NB4 (cell line): ENCODE results near the gene ANKDD1A.

Experiments
- CTCF ChIP-seq: IDR thresholded peaks from one replicate; pipeline ENCODE4 v1.5.1; 2012; ENCODE audit warnings: low read depth, low read length
- POLR2A ChIP-seq: IDR thresholded peaks from 2 replicates; pipeline ENCODE4 v1.6.1; 2011; ENCODE audit warnings: mild to moderate bottlenecking; ENCODE audit not compliant: insufficient read length; ENCODE audit errors: extremely low read depth

- TF ChIP-seq CTCF (no peak), POLR2A (no peak)
These were observed 950 bp downstream of the ANKDD1A start for GRCh38 chr15:64912379-64913325.
